Middle frontal gyrus (tissue), 1 donor: ENCODE data around the gene MESD.
A peak's percentile ranks its signal among the peaks of the same experiment; 100 is the strongest.

Experiments
- DNase-seq: peaks from one replicate; pipeline ENCODE4 v3.0.0-alpha.2; 2015; ENCODE audit warnings: low spot score; ENCODE audit errors: extremely low spot score

Gene MESD

DNA sequence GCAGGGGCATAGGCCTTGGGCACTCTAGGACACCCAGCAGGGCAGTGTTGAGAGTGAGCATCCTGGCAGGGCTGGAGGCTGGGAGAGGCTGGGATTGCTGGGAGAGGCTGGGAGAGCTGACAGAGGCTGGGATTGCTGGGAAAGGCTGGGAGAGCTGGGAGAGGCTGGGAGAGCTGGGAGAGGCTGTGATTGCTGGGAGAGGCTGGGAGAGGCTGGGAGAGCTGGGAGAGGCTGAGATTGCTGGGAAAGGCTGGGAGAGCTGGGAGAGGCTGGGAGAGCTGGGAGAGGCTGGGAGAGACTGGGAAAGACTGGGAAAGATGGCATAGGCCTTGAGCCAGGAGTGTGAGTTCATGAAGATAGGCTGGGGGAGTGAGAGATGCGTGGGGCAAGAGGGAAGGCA lies 77.8 kb downstream of the MESD start:
- DNase-seq, result no peak

- DNase-seq, result no peak
Observed at GRCh38 chr15:80906159-80906766, 83.4 kb downstream of the MESD start.

DNA sequence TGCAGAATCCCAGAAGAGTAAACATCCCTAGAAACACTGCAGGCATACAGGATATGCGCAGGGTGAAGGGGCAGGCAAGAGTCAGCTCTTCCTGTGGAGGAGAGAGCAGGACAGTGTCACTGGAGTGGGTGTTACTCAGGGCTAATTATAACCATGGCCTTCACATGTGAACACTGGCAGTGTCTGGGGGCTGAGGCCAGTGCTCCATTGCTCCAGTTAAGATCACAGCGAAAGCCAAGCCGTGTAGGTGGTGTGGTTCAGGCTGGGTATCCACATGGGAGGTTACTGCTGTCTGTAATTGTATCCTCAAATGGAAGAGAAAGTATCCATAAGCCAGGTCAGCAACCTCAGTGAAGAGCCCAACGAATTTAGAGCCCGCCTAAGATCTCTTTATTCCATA lies 84.6 kb downstream of the MESD start:
- DNase-seq, result no peak

- DNase-seq, result peak; percentile 19
Observed at GRCh38 chr15:80902298-80902801, 87.3 kb downstream of the MESD start.

GRCh38 chr15:80898040-80898439 lies 91.6 kb downstream of the MESD start:
- no peak for DNase-seq
